GM19193 (cell line): ENCODE measurements around the gene ASMTL.
A peak's percentile ranks its signal among the peaks of the same experiment; 100 is the strongest.

Experiments used
- POLR2A ChIP-seq: IDR thresholded peaks from 4 replicates; pipeline ENCODE4 v1.6.1; 2011; ENCODE audit not compliant: insufficient read depth, insufficient read length; ENCODE audit errors: extremely low read depth

ASMTL gene

GRCh38 chrX:1465286-1466231 is 12.8 kb upstream of the ASMTL start:
- TF ChIP-seq POLR2A: no peak

- TF ChIP-seq POLR2A: no peak
Observed at GRCh38 chrX:1464971-1465285, 12.2 kb upstream of the ASMTL start.

DNA sequence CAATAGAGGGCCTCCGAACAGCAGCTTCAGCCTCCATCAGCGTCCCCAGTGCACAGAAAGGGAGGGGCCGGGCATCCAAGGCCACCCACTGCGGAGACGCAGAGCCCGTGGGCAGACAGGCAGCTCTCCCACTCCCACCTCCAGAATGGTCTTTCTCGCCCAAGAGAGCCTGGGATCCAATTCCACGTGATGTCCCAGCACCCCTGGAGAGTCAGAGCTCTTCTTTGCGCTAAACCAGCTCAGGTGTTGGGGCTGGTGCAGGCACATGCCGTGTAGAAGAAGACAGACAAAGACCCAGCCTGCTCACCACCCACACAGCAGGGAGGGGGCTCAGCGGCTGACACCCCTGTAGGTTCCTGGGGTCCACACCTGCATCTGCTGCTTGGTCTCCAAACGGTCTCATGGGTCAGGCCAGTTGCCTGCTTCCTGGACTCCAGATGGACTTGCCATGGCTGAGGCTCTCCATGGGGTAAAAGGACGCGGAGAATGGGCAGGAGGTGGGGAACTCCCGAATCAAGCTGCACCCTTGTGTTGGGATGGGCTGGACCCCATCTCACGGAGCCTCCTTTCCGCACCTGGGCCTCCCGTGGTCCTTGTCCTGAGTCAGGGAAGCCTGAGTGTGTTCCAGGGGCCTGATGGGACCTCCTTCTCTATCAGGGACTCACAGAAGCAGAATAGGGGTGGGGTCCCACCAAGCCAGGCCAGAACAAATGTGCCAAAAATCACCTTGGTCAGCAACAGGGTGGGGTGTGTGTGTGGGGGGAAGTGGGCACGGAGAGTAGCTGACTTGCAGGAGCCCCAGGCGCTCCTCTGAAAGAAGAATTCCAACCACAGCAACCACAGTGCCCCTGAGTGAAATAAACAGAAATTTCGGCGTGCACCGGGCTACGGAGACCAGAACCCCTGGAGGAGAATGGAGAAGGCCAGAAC is 11.6 kb upstream of the ASMTL start:
- no peak for TF ChIP-seq POLR2A

- TF ChIP-seq POLR2A: no peak
Observed at GRCh38 chrX:1463581-1463980, 10.9 kb upstream of the ASMTL start.

DNA sequence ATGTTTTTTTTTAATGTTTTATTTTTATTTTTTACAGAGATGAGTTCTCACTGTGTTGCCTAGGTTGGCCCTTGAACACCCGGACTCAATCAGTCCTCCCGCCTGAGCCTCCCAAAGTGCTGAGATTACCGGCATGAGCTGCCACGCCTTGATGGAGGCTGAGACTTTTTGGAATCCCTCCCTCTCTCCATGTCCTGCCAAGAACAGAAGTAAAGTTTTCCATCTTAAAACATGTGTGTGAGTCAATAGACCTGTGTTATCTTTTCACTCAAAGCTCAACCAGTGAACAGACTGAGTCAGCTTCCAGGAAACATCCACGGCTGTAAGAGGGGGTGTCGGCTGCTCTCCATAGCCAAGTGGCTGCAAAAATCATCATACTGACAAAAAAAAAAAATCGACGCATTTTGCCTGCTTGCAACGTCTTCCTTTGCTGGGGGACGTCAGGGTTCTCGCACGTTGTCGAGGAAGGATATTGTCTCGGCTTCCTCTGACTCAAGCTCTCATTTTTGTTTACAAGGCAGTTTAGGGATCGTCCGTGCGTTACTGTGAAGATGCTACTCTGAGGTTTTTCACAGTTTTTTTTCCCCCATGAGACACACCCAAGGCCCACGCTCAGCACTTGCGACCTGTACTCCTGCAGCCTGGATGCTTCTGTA is 10.0 kb upstream of the ASMTL start:
- no peak for TF ChIP-seq POLR2A

- no peak for TF ChIP-seq POLR2A
Observed at GRCh38 chrX:1462110-1462509, 9.4 kb upstream of the ASMTL start.

- no peak for TF ChIP-seq POLR2A
Observed at GRCh38 chrX:1455948-1456280, 3.2 kb upstream of the ASMTL start.

DNA sequence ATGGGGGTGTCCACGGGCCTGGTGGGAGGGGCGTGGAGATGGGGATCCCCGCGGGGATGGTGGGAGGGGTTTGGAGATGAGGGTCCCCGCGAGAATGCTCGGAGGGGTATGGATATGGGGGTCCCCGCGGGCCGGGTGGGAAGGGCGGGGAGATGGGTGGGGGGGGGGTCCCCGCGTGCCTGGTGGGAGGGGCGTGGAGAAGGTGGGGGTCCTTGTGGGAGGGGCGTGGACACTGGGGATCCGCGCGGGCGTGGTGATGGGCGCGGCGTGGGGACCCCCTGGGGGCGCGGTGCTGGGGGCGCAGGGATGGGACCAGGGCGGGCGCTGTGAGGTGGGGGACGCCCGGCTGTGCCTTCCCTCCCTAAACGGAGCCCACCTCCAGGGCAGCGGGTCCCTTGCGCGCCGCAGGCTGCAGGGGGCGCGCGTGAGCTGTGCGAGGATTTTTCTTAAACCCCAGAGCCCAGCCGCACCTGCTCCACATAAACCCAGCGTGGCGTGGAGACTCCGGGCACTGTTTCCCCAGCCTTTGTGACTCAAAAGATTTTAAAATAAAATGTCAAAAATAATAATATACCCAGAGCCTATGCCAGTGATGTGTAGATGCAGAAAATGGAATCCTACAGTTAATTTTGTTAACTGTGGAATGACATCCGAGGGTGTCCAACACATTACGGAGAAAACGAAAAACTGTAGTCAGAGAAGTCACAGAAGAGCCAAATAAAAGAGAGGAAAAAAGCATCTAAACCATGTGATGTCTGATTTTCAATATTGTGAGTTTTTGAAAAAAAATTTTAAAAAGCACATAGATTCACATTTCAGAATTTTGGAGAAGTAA is 1.5 kb upstream of the ASMTL start:
- no peak for TF ChIP-seq POLR2A

- peak; percentile 48 for TF ChIP-seq POLR2A
Observed at GRCh38 chrX:1453395-1453783, 680 bp upstream of the ASMTL start.

DNA sequence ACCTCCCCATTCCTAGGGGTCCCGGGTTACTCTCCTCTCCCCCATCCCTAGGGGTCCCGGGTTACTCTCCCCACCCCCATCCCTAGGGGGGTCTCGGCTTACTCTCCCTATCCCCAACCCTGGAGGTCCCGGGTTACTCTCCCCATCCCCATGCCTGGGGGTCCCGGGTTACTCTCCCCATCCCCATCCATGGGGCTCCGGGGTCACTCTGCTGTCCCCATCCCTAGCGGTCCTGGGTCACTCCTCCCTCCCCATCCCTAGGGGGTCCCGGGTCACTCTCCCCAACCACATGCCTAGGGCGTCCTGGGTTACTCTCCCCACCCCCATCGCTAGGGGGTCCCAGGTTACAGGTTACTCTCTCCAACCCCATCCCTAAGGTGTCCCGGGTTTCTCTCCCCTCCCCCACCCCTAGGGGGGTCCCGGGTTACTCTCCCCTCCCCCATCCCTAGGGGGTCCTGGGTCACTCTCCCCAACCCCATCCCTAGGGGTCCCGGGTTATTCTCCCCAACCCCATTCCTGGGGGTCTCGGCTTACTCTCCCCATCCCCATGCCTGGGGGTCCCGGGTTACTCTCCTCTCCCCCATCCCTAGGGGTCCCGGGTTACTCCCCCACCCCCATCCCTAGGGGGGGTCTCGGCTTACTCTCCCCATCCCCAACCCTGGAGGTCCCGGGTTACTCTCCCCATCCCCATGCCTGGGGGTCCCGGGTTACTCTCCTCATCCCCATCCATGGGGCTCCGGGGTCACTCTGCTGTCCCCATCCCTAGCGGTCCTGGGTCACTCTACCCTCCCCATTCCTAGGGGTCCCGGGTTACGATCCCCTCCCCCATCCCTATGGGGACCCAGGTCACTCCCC is 821 bp downstream of the ASMTL start:
- TF ChIP-seq POLR2A: no peak

GRCh38 chrX:1451251-1451660 is 1.5 kb downstream of the ASMTL start:
- no peak for TF ChIP-seq POLR2A

DNA sequence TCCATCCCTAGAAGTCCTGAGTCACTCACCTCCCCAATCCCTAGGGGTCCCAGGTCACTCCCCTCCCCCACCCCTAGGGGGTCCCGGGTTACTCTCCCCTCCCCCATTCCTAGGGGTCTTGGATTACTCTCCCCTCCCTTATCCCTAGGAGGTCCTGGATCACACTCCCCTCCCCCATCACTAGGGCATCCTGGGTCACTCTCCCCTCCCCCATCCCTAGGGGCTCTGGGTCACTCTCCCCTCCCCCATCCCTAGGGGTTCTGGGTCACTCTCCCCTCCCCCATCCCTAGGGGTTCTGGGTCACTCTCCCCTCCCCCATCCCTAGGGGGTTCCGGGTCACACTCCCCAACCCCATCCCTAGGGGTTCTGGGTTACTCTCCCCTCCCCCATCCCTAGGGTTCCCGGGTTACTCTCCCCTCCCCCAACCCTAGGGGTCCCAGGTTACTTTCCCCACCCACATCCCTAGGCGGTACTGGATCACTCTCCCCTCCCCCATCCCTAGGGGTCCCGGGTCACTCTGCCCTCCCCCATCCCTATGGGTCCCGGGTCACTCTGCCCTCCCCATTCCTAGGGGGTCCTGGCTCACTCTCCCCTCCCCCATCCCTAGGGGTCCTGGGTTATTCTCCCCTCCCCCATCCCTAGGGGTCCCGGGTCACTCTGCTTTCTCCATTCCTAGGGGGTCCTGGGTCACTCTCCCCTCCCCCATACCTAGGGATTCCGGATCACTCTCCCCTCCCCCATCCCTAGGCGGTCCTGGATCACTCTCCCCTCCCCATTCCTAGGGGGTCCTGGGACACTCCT is 2.1 kb downstream of the ASMTL start:
- TF ChIP-seq POLR2A: no peak

GRCh38 chrX:1449823-1450149 is 2.9 kb downstream of the ASMTL start:
- no peak for TF ChIP-seq POLR2A
